Measurements from ENCODE around the gene MISP.
A peak's percentile ranks its signal among the peaks of the same experiment; 100 is the strongest.
"Not testable (repeated sequence)": the region's sequence is repeated elsewhere in the genome, so short reads cannot be mapped to it uniquely, and the experiment has no call there.

Gene MISP

DNA sequence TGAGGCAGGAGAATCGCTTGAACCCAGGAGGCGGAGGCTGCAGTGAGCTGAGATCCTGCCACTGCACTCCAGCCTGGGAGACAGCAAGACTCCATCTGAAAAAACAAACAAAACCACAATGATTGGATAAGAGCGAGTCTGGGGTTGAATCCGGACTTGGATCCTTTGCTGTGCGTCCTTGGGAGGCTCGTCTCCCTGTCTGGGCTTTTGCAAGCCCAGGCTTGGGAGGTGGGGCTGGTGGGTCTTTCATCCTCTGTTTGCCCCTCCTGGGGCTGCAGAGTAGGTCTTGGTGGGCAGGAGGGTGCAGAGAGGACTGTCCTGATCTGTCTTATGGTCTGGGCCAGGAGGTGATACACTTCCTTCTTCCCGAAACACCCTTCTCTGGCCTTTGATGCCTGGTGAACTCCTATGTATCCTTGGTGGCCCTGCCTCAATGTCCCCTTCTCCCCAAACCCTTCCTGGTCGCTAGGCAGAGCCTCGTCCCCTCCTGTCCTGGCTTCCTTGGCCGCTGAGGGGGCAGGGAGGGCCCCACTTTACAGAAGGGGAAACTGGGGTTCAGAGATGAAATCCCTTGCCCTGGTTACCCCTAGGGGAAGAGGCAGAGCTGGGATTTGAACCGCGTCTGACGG is 25.3 kb upstream of the MISP start:
- no peak for FAIRE-seq
- no peak for DNase-seq (ENCODE audit: low spot score)

DNA sequence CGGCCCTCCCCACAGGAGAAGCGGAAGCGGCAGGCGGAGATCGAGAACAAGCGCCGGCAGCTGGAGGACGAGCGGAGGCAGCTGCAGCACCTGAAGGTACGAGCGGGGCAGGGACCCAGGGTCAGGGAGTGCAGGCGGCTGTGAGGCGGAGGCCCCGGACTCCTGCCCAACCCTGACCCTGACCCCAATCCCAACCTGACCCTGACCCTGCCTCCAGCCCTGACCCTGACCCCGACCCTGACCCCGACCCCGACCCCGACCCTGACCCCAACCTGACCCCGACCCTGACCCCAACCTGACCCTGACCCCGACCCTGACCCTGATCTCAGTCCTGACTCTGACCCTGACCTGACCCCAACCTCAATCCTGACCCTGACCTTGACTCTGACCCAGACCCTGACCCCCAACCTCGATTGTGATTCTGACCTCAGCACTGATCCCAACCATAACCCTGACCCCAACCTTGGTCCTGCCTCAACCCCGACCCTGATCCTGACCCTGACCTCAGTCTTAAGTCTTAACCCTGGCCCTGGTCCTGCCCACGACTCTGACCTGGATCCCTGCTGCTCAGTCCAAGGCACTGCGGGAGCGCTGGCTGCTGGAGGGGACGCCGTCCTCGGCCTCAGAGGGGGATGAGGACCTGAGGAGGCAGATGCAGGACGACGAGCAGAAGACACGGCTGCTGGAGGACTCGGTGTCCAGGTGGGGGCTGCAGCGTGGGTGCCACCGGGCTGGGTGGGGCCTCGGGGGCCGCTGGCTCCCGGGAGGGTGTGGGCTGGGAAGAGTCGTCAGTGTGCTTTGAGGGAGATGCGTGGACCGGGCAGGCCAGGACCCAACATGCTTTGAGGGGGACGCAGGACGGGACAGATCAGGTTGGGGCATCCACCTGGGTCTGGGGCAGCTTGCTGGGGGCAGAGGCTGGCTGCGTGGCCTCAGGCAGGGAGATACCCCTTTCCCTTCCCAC is 23.6 kb upstream of the MISP start:
- FAIRE-seq = no peak

DNA sequence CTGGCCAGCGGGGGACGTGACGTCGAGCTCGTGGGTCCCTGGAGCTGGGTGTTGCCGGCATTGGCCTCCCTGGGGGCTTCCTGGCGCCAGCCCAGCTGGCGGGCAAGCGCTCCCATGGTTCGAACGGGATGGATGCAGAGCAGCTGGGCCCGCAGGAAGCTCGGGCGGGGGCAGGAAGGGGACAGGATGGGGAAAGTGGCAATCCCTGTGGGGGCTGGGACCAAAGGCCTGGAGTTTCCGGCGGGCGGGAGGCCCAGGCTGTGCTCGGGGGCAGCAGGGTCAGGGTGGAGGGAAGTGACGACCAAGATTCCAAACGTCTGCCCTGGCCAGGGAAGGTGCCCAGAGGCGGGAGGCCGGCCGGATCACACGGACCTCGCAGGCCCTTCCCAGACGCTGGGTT is 22.9 kb upstream of the MISP start:
- FAIRE-seq (no peak), DNase-seq (ENCODE audit: low spot score) (no peak)

More for the DNA sequence above, 23.6 kb upstream of the MISP start:
- no peak for DNase-seq (ENCODE audit: low spot score)

DNA sequence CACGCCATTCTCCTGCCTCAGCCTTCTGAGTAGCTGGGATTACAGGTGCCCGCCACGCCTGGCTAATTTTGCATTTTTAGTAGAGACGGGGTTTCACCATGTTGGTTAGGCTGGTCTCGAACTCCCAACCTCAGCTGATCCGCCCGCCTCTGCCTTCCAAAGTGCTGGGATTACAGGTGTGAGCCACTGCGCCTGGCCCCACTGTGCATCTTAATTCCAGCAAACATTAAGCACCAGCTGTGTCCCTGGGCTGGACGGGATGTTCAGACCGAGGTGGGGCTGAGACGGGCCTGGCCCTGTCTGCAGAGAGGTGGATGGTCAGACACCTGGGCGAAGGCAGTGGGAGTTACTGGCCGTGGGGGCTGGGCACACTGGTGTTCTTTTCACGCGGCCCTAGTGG is 21.3 kb upstream of the MISP start:
- not testable (repeated sequence) for DNase-seq (ENCODE audit: low spot score); FAIRE-seq

DNA sequence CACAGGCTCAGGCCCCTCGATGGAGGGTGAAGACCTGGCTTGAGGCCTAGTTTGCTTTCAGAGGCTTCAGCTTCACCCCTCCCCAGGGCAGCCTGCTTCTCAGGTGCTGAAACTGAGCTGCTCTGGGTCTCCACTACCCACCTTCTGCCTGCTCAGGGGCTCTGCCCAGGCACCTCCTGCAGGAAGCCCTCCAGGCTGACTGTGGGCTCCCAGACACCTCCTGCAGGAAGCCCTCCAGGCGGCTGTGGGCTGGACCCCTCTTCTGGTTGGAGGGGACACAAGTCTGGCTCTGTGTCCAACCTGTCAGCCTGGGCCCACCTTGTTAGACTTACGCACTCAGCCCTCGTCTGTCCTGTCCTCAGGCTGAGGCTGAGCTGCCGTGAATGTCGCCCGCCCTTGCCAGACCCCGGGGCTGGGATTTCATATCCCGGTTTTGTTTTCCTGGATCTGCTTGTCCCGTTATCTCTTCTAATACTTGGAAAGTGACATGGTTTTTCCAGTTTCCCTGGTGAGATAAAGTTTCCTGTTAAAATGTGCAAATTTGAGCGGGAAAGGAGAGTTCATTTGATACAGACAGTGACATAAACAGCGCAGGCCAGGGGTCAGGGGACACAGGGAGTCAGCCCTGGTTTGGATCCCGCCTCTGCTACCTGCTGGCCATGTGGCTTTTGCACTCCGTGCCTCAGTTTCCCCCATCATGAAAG is 20.8 kb upstream of the MISP start:
- DNase-seq (ENCODE audit: low spot score) = no peak
- no peak for FAIRE-seq

DNA sequence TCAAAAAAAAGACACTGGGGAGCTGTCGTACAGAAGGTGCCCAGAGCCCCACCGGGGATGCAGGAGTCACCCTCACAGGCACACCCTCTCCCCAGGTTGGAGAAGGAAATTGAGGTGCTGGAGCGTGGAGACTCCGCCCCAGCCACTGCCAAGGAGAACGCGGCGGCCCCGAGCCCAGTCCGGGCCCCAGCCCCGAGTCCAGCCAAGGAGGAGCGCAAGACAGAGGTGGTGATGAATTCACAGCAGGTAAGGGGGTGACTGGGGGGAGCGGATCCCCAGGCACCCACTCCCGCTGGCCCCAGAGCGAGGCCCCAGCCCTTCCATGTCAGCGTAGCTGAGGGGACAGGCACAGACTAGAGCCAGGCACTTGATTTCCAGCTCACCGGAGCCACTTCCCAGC is 19.9 kb upstream of the MISP start:
- DNase-seq (ENCODE audit: low spot score) (no peak), FAIRE-seq (no peak)

DNA sequence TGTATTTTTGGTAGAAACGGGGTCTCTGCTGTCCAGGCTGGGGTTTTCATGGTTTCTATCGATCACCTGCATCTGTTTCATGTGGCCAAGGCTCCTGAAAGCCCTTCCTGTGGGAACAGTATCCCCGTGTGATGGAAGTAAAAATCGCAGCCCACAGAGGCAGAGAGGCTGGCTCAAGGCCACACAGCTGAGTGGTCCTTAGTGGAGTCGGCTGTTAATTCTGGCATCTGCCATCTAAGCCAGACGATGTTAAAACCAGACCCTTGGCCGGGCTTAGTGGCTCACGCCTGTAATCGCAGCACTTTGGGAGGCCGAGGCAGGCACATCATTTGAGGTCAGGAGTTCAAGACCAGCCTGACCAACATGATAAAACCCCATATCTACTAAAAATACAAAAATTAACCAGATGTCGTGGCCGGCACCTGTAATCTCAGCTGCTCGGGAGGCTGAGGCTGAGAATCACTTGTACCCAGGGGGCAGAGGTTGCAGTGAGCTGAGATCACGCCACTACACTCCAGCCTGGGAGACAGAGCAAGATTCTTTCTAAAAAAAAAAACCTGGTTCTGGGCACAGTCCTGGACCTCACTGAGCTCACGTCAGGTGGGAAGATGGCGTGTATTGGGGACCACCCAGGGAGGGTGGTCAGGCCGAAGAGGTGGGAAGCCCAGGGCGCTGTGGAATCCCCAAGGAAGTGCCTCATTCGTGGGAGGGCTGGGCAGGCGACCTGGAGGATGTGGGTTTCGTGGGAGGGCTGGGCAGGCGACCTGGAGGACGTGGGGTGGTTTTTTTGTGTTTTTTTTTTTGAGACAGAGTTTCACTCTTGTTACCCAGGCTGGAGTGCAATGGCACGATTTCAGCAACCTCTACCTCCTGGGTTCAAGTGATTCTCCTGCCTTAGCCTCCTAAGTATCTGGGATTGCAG is 18.5 kb upstream of the MISP start:
- FAIRE-seq = no peak
- DNase-seq (ENCODE audit: low spot score) = no peak

DNA sequence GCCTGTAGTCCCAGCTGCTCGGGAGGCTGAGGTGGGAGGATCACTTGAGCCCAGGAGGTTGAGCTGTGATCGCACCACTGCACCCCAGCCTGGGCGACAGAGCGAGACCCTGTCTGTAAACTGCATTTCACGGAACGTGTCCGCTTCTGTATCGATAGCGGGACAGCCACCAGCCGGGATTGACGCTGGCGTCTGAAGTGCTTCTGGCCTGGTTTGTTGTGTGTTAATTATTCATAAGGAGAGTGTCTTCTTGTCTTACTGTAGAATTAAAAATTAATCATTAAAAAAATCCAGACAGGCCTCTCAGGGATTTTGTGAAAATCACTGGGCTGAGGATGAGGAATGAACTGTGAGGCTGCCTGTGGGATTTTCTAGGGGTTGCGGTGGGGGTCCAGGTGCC is 16.2 kb upstream of the MISP start:
- DNase-seq (ENCODE audit: low spot score) (no peak), FAIRE-seq (no peak)

DNA sequence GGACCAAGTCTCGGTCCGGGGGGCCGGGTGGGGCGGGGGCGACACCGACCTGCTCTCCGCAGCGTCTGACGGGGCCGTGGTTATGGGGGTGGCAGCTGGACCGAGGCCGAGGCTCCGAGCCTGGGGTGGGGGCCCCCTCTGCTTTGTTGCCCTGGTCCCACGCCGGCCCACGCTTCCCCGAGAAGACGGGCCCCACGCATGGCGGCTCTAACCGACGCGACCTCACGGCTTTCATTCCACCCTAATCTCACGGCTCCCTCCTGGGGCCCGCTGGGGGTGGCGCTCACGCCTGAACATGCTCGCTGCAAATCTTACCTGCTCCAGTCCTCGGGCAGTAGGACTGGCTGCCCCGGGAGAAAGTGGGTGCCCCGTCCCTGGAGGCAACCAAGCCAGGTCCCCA is 14.8 kb upstream of the MISP start:
- DNase-seq (ENCODE audit: low spot score) (no peak), FAIRE-seq (no peak)

DNA sequence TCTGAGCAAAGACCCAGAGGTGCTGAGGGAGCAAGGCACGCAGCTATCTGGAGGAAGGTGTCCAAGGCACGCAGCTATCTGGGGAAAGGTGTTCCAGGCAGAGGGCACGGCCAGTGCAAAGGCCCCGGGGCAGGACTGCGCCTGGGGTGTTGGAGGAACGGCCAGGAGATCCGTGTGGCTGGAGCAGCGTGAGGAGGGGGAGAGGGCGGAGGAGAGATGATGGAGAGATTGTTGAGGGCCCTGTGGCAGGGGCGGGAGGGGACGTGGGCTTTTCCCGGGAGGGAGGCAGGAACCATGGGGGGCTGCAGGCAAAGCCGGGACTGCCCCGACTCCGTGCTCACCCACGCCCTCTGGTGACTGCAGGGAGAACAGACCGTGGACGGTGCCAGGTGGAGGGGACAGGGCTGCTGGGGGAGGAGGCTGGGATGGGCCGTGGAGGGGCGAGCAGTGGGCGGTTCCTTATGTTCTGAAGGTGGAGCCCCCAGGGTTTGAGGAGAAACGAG is 13.3 kb upstream of the MISP start:
- DNase-seq (ENCODE audit: low spot score) (peak; percentile 51), FAIRE-seq (peak; percentile 53)

DNA sequence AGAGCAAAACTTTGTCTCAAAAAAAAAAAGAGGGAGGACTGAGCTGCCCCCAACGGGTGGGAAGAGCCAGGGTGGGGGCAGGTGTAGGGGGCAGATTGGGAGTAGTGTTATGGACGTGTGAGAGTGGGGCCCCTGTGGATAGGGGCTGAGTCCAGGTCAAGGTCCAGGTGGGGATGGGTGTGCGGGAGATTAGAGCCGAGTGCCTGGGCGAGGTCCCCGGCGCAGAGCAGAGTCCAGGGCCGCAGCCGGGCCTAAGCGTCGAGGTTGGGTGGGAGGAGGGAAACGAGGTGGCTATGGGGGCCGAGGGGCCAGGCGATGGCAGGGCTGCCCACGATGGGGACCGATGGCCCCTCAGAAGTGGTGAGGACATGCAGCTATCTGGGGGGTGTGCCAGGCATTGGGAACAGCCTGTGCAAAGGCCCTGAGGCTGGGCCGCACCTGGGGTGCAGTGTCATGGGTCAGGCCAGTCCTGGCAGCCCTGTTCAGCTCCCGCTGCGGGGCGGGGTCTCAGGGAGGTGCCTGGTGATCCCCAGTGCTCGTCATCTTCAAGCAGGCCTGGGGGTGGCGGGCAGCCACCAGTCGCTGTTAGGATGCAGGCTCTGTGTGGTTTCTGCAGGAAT is 12.3 kb upstream of the MISP start:
- no peak for FAIRE-seq
- no peak for DNase-seq (ENCODE audit: low spot score)

DNA sequence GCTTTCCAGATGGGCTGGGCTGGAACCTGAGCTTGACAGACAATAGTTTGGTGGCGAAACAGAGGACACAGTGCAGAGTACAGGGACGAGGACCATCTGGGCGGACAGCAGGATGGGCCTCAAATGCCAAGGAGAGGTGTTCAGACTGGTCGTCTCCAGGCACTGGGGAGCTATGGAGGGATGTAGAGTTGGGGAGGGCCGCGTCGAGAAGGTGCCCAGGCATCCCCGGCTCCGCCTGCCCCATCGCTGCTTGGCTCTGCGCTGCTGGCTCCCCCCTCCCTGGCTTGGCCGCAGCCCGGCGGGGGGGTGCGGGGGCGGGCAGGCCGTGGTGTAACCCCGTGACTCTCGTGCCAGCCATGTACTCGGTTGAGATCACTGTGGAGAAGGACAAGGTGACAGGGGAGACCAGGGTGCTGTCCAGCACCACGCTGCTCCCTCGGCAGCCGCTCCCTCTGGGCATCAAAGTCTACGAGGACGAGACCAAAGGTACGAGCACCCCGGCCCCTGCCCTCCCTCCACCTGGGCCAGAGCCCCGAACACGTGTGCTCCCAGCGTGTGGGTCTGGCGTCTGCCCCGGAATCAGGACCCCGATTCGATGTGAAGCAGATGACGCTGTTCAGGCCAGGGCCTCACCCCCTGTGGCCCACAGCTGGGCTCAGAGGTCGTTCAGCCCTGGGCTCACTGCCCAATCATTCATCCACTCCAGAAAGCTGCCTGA is 10.8 kb upstream of the MISP start:
- DNase-seq (ENCODE audit: low spot score) (no peak), FAIRE-seq (no peak)

DNA sequence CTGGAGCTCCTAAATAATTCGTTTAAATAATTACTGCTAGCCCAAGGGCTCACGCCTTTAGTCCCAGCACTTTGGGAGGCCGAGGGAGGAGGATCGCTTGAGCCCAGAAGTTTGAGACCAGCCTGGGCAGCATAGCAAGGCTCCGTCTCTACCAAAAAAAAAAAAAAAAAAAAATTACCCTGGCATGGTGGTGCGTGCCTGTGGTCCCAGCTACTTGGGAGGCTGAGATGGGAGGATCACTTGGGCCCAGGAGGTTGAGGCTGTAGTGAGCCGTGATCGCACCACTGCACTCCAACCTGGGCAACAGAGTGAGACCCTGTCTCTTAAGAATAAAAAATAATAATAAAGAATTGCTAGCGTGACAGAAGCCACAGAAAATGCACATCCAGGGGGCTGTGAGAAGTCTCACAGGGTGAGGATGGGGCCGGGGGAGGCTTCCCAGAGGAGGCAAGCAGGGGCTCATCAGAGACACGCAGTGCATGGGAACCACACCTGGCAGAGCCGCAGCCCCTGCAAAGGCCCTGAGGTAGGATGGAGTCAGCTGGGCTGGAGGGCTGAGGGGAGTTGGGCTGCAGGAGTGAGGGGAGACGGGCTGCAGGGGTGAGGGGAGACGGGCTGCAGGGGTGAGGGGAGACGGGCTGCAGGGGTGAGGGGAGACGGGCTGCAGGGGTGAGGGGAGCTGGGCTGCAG is 10.0 kb upstream of the MISP start:
- not testable (repeated sequence) for DNase-seq (ENCODE audit: low spot score); FAIRE-seq

DNA sequence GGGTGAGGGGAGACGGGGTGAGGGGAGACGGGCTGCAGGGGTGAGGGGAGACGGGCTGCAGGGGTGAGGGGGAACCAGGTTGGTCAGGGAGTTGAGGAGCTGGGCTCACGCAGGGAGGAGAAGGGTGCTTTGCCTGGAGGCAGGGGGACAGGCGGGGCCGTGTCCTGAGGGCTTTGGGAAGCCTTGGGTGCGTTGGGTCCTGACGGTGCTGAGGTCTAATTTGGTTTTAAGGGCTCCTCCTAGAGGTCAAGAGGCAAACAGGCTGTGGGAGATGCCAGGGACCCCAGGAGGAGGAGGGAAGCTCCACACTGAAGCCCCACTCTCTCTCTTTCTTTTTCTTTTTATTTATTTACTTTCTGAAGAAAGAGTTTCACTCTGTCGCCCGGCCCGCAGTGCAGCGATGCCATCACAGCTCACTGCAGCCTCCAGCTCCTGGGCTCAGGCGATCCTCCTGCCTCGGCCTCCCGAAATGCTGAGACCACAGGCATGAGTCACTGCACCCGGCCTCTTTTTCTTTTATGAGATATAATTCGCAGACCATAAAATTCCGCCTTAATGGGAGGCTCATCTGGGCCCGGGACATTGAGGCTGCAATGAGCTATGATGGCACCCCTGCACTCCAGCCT is 9.3 kb upstream of the MISP start:
- DNase-seq (ENCODE audit: low spot score) = no peak
- FAIRE-seq = no peak

DNA sequence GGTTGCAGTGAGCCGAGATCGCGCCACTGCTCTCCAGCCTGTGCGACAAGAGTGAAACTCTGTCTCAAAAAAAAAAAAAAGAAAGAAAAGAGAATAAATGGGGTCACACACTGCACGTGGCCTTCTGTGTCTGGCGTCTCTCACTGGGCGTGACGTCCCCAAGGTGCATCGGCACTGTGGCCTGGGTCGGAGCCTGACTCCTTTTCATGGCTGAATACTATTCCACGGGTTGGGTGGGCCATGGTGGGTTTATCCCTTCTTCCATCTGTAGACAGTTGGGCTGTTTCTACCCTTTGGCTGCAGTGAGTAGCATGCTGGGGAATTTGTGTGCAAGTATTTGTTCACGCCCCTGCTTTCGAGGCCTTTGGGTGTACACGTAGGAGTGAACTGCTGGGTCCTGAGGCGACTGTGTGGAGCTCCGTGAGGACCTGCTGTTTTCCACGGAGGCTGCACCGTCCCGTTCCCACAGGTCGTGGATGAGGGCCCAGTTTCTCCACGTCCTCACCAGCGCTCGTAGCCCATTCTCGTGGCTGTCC is 8.3 kb upstream of the MISP start:
- DNase-seq (ENCODE audit: low spot score) = no peak
- FAIRE-seq = no peak

DNA sequence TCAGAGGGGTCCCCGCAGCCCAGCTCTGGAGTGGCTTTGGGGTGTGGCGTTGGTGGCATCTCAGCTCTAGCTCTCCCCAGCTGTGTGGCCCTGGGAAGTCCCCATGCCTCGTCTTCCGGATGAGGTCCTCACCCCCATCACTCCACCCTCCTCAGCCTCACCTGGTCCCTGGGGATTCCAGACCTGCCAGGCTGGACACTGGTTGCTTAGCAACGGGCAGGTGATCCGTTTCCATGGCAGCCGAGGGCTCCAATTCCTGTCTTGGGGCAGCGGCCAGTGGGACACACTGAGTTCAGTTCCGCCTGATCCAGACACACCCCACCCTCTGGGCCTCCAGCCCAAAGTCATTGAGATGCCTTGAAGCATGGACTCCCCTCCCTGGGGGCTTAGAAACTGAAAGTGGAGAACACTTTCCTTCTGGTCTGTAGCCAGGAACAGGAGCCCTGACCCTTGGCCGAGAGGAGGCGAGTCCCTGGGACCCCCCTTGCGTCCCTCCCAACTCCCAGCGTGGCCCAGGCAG is 7.7 kb upstream of the MISP start:
- FAIRE-seq (no peak), DNase-seq (ENCODE audit: low spot score) (peak; percentile 50)

DNA sequence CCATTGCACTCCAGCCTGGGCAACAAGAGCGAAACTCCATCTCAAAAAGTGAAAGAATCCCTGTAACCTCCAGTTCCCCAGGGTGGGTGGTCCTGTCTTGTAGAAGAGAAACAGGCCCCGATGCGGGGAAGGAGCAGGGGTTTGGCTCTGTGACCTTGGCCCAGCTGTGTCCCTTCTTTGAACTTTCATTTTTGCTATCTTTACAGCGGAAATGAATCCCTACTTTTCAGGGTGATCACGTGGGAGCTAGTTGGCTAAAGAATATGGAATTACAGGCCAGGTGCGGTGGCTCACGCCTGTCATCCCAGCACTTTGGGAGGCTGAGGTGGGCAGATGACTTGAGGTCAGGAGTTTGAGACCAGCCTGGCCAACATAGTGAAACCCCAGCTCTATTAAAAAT is 5.8 kb upstream of the MISP start:
- not testable (repeated sequence) for FAIRE-seq; DNase-seq (ENCODE audit: low spot score)

DNA sequence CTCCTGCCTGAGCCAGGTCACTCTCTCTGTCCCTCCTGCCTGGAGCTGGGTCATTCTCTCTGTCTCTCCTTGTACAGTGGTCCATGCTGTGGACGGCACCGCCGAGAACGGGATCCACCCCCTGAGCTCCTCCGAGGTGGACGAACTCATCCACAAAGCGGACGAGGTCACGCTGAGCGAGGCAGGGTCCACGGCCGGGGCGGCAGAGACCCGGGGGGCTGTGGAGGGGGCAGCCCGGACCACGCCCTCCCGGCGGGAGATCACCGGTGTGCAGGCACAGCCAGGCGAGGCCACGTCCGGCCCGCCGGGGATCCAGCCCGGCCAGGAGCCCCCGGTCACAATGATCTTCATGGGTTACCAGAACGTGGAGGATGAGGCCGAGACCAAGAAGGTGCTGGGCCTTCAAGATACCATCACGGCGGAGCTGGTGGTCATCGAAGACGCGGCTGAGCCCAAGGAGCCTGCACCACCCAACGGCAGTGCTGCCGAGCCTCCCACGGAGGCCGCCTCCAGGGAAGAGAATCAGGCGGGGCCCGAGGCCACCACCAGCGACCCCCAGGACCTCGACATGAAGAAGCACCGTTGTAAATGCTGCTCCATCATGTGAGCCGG is 4.6 kb upstream of the MISP start:
- no peak for DNase-seq (ENCODE audit: low spot score)
- FAIRE-seq = no peak
